ENCODE measurements around the gene MCTP1. TPM values are rescaled to one million over a fixed set of nuclear protein-coding genes. Genes with fewer than 3 reads are reported as not detected.

MCTP1 gene
- total RNA-seq, 1 donor from 2014 or later: 1.7 TPM

GRCh38 chr5:94885931-94886330 is 399.0 kb downstream of the MCTP1 start:
- H3K9me3 Mint-ChIP-seq: peaks cover 5% of the 10 kb centered on the region
- no peak overlapping the region for H3K4me3 Mint-ChIP-seq
- H3K27me3 Mint-ChIP-seq (ENCODE audit: low read depth): peaks cover 50% of the 10 kb centered on the region
- DNase-seq (ENCODE audit: low read depth, low spot score): no peak
- no peak overlapping the region for H3K27ac Mint-ChIP-seq (ENCODE audit: unreplicated experiment)
- peaks cover 3% of the 10 kb centered on the region for H3K36me3 Mint-ChIP-seq (ENCODE audit: low read depth)
- no peak for TF ChIP-seq CTCF (conservative IDR thresholded peaks at IDR 0.05)
- peaks cover 45% of the 10 kb centered on the region for H3K4me1 Mint-ChIP-seq

- H3K27ac Mint-ChIP-seq (ENCODE audit: unreplicated experiment): peak overlapping the region; percentile 46
These were observed 400.6 kb downstream of the MCTP1 start for GRCh38 chr5:94884311-94884710.

DNA sequence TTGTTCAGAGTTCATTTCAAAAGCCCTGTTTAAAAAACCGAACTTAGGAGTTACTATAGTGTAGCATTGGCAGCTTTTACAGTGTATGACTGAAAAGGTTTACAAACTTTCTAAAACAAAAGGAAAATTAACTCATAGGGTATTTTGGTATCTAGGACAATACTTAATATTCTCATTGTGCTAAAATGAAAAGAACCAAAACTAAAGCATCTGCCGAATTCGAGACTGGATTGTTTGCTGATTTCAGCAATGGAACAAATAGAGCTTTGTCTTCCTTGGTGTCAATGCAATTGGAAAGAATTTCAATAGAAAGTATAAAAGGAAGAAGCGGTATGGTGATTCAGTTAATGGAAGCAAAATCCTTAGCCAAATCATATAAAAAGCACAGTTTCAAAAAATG is 412.4 kb downstream of the MCTP1 start:
- H3K27ac Mint-ChIP-seq (ENCODE audit: unreplicated experiment): no peak overlapping the region
- no peaks in the 10 kb centered on the region for H3K36me3 Mint-ChIP-seq (ENCODE audit: low read depth)
- H3K4me1 Mint-ChIP-seq: peaks cover 41% of the 10 kb centered on the region
- no peak for DNase-seq (ENCODE audit: low read depth, low spot score)
- no peak overlapping the region for H3K4me3 Mint-ChIP-seq
- H3K9me3 Mint-ChIP-seq: no peaks in the 10 kb centered on the region
- H3K27me3 Mint-ChIP-seq (ENCODE audit: low read depth): peaks cover 10% of the 10 kb centered on the region
- TF ChIP-seq CTCF (conservative IDR thresholded peaks at IDR 0.05): no peak

More at GRCh38 chr5:94884311-94884710, 400.6 kb downstream of the MCTP1 start:
- DNase-seq (ENCODE audit: low read depth, low spot score): peak; percentile 43
- H3K36me3 Mint-ChIP-seq (ENCODE audit: low read depth): peaks cover 3% of the 10 kb centered on the region
- no peak for TF ChIP-seq CTCF (conservative IDR thresholded peaks at IDR 0.05)
- peak overlapping the region; percentile 74 for H3K4me3 Mint-ChIP-seq
- H3K27me3 Mint-ChIP-seq (ENCODE audit: low read depth): peaks cover 55% of the 10 kb centered on the region
- peaks cover 7% of the 10 kb centered on the region for H3K9me3 Mint-ChIP-seq
- peaks cover 44% of the 10 kb centered on the region for H3K4me1 Mint-ChIP-seq

DNA sequence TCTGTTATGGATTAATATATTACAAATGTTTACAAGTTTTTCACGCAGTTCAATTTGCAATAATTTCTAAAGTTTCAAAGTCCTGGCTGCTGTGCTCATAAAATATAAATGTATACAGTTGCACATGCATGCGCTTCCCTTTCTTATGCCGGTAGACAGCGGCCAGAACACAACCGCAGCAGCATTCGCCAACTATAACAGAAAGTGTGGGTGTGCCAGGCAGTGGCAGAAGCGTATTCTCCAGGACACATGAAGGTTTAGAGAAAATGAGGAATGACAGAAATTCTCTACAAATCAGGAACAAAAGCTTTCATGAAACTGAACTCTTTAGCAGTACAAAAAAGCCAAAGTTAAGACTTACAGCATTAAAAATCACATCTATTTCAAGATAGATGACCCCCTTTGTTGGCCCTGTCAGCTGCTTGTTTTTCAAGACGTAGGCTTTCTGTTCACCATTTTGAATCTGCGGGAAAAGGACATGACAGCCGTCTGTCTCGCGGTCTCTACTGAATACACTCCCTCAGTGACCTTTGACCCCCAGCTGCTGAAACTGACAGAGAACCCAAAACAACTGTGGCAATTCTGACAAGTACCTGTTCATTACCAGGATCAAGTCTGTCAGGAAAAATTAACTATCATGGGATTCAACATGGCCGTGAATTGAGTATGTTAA is 414.2 kb downstream of the MCTP1 start:
- no peak for TF ChIP-seq CTCF (conservative IDR thresholded peaks at IDR 0.05)
- H3K4me1 Mint-ChIP-seq: peaks cover 54% of the 10 kb centered on the region
- peak overlapping the region; percentile 42 for H3K4me3 Mint-ChIP-seq
- DNase-seq (ENCODE audit: low read depth, low spot score): peak; percentile 47
- peak overlapping the region; percentile 15 for H3K27ac Mint-ChIP-seq (ENCODE audit: unreplicated experiment)
- H3K9me3 Mint-ChIP-seq: no peaks in the 10 kb centered on the region
- peaks cover 7% of the 10 kb centered on the region for H3K27me3 Mint-ChIP-seq (ENCODE audit: low read depth)
- H3K36me3 Mint-ChIP-seq (ENCODE audit: low read depth): no peaks in the 10 kb centered on the region

GRCh38 chr5:94869921-94870320 is 415.0 kb downstream of the MCTP1 start:
- Mint-ChIP-seq H3K27ac (ENCODE audit: unreplicated experiment) (no peak overlapping the region), H3K27me3 (ENCODE audit: low read depth) (peaks cover 1% of the 10 kb centered on the region), H3K4me1 (peaks cover 54% of the 10 kb centered on the region), H3K36me3 (ENCODE audit: low read depth) (no peaks in the 10 kb centered on the region), H3K4me3 (peak overlapping the region; percentile 42), H3K9me3 (no peaks in the 10 kb centered on the region)
- no peak for DNase-seq (ENCODE audit: low read depth, low spot score)
- no peak for TF ChIP-seq CTCF (conservative IDR thresholded peaks at IDR 0.05)

Measured in neural crest cell (in vitro differentiated cells).